OCI-LY7 (cell line): ENCODE data around the gene CNDP1. TPM values are rescaled to one million over a fixed set of nuclear protein-coding genes. Genes with fewer than 3 reads are reported as not detected.

Experiments
- BruUV-seq: library from RNA; stranded (reverse); fragments of 400-500 nt; replicated peaks from 2 replicates; lab custom pipeline; 2021; lab: Mats Ljungman, UMichigan
- CTCF ChIA-PET: fragments of 300-600 bp; sonication (Branson Sonifier 250); formaldehyde crosslinking; loops from one replicate; lab custom pipeline; 2022; ENCODE audit warnings: antibody characterized with exemption; ENCODE audit not compliant: unreplicated experiment; lab: Charles Lee
- POLR2A ChIA-PET: fragments of 300-600 bp; sonication (Branson Sonifier 250); formaldehyde crosslinking; loops from one replicate; lab custom pipeline; 2022; ENCODE audit warnings: antibody characterized with exemption; lab: Charles Lee
- DNase-seq: peaks from one replicate; pipeline ENCODE4 v3.0.0-alpha.2; 2015; ENCODE audit warnings: low spot score
- H2AFZ ChIP-seq: fragments of 200-600 bp; sonication (generic), shearing (Covaris generic); 2 replicates; pipeline ENCODE4 v1.6.1; 2014; ENCODE audit warnings: mild to moderate bottlenecking, antibody characterized with exemption, low read length, moderate library complexity
- H3K27ac ChIP-seq: fragments of 200-600 bp; sonication (generic); 2 replicates; pipeline ENCODE4 v1.5.1; 2014; ENCODE audit warnings: mixed run types, low read depth, mild to moderate bottlenecking, moderate library complexity, low read length, inconsistent platforms; ENCODE audit not compliant: poor library complexity, severe bottlenecking
- H3K36me3 ChIP-seq: fragments of 200-600 bp; sonication (generic); 2 replicates; pipeline ENCODE4 v1.6.1; 2014; ENCODE audit warnings: mild to moderate bottlenecking, antibody characterized with exemption, low read length, moderate library complexity, mixed read lengths; ENCODE audit not compliant: insufficient read depth
- H3K4me1 ChIP-seq: fragments of 200-600 bp; sonication (generic); 2 replicates; pipeline ENCODE4 v1.5.1; 2014; ENCODE audit warnings: mild to moderate bottlenecking, low read length; ENCODE audit not compliant: insufficient read depth, poor library complexity, severe bottlenecking
- H3K4me2 ChIP-seq: fragments of 200-600 bp; sonication (generic); 2 replicates; pipeline ENCODE4 v1.6.1; 2014; ENCODE audit warnings: mild to moderate bottlenecking, low read length
- H3K4me3 ChIP-seq: fragments of 200-600 bp; sonication (generic); 2 replicates; pipeline ENCODE4 v1.5.1; 2014; ENCODE audit warnings: mild to moderate bottlenecking, low read depth, low read length; ENCODE audit not compliant: poor library complexity, severe bottlenecking
- H3K79me2 ChIP-seq: fragments of 200-600 bp; sonication (generic); 2 replicates; pipeline ENCODE4 v1.6.1; 2016; ENCODE audit warnings: low read depth, mild to moderate bottlenecking, low read length, moderate library complexity, mixed read lengths; ENCODE audit not compliant: insufficient read depth
- H3K9me2 ChIP-seq: fragments of 200-600 bp; sonication (generic); 2 replicates; pipeline ENCODE4 v1.6.1; 2016; ENCODE audit warnings: mild to moderate bottlenecking, low read length, mixed read lengths; ENCODE audit not compliant: insufficient read depth
- H3K9me3 ChIP-seq: fragments of 200-600 bp; sonication (generic); 2 replicates; pipeline ENCODE4 v1.6.1; 2014; ENCODE audit warnings: mild to moderate bottlenecking, mixed run types, low read length, mixed read lengths
- H4K20me1 ChIP-seq: fragments of 200-600 bp; sonication (generic); 2 replicates; pipeline ENCODE4 v1.6.1; 2014; ENCODE audit warnings: mild to moderate bottlenecking, antibody characterized with exemption, low read length, moderate library complexity, mixed read lengths; ENCODE audit not compliant: insufficient read depth
- CTCF ChIP-seq: fragments of 200-600 bp; sonication (generic); conservative IDR thresholded peaks from 2 replicates; pipeline ENCODE4 v1.5.1; 2014; ENCODE audit warnings: mild to moderate bottlenecking, antibody characterized with exemption, low read length, moderate library complexity, mixed read lengths
- EZH2phosphoT487 ChIP-seq: fragments of 200-600 bp; sonication (generic); IDR thresholded peaks from 2 replicates; pipeline ENCODE4 v1.6.1; 2018; ENCODE audit warnings: low read depth, borderline replicate concordance, mild to moderate bottlenecking, mixed run types, antibody characterized with exemption, low read length, moderate library complexity, mixed read lengths
- intact Hi-C: fragments of 100-400 bp; cut with micrococcal nuclease; formaldehyde crosslinking; loops from one replicate; pipeline ENCODE4 v1.10.0; 2022; ENCODE audit not compliant: unreplicated experiment
- total RNA-seq, 2 experiments: library from RNA; depleted of rRNA in 1 of 2; stranded (reverse); fragments of >200 nt in 1 of 2; shearing (Covaris generic) in 1 of 2; gene quantifications; 2 replicates each; pipeline ENCODE4 v1.2.3, GENCODE V29; 2014 to 2022

Gene CNDP1
- total RNA-seq, 2 experiments from 2014 or later = not detected

- H3K4me2 ChIP-seq = no peak overlapping the region
- DNase-seq = no peak
- intact Hi-C loops = no loop called here
- peaks cover 45% of the 10 kb centered on the region for H3K36me3 ChIP-seq
- no TSS peak for BruUV-seq
- no peaks in the 10 kb centered on the region for H3K4me1 ChIP-seq
- no peak overlapping the region for H3K4me3 ChIP-seq
- no peaks in the 10 kb centered on the region; the same call in 1 of the 2 replicates for H3K79me2 ChIP-seq
- no peak overlapping the region for H3K27ac ChIP-seq
- H4K20me1 ChIP-seq = no peaks in the 10 kb centered on the region
- CTCF ChIA-PET = no interaction called here
- no peak for TF ChIP-seq CTCF
- no peak for TF ChIP-seq EZH2phosphoT487
- no peaks in the 10 kb centered on the region for H3K9me3 ChIP-seq
- POLR2A ChIA-PET = no interaction called here
- H3K9me2 ChIP-seq = no peaks in the 10 kb centered on the region
- H2AFZ ChIP-seq = no peak overlapping the region
These were observed 27.0 kb upstream of the CNDP1 start for GRCh38 chr18:74507097-74507881.

GRCh38 chr18:74507927-74508326, 26.4 kb upstream of the CNDP1 start:
- peaks cover 43% of the 10 kb centered on the region for H3K36me3 ChIP-seq
- no TSS peak for BruUV-seq
- intact Hi-C loops = no loop called here
- no peaks in the 10 kb centered on the region for H3K9me3 ChIP-seq
- H2AFZ ChIP-seq = no peak overlapping the region
- no peaks in the 10 kb centered on the region for H3K9me2 ChIP-seq
- TF ChIP-seq EZH2phosphoT487 = no peak
- TF ChIP-seq CTCF = no peak
- H3K27ac ChIP-seq = no peak overlapping the region
- DNase-seq = no peak
- no peaks in the 10 kb centered on the region; the same call in 1 of the 2 replicates for H3K79me2 ChIP-seq
- H4K20me1 ChIP-seq = no peaks in the 10 kb centered on the region
- no peak overlapping the region for H3K4me3 ChIP-seq
- ChIA-PET CTCF (no interaction called here), POLR2A (no interaction called here)
- no peaks in the 10 kb centered on the region for H3K4me1 ChIP-seq
- no peak overlapping the region for H3K4me2 ChIP-seq

- H3K4me2 ChIP-seq = no peak overlapping the region
- H2AFZ ChIP-seq = no peak overlapping the region
- intact Hi-C loops = no loop called here
- H3K9me2 ChIP-seq = no peaks in the 10 kb centered on the region
- peaks cover 42% of the 10 kb centered on the region for H3K36me3 ChIP-seq
- H3K79me2 ChIP-seq = no peaks in the 10 kb centered on the region; the same call in 1 of the 2 replicates
- POLR2A ChIA-PET = interaction anchor here (0.6 kb wide), 1 partner anchor 8 kb away, joined by 3 read pairs; no protein-coding TSS in a partner anchor
- BruUV-seq = no TSS peak
- no peaks in the 10 kb centered on the region for H3K4me1 ChIP-seq
- no peaks in the 10 kb centered on the region for H4K20me1 ChIP-seq
- H3K9me3 ChIP-seq = no peaks in the 10 kb centered on the region
- TF ChIP-seq EZH2phosphoT487 (no peak), CTCF (no peak)
- DNase-seq = no peak
- CTCF ChIA-PET = no interaction called here
- H3K27ac ChIP-seq = no peak overlapping the region
- H3K4me3 ChIP-seq = no peak overlapping the region
These were observed 25.9 kb upstream of the CNDP1 start for GRCh38 chr18:74508366-74508765.
